CD14-positive monocyte (primary cell): ENCODE results near the gene SYTL1. TPM values are rescaled to one million over a fixed set of nuclear protein-coding genes. Genes with fewer than 3 reads are reported as not detected.
A peak's percentile ranks its signal among the peaks of the same experiment; 100 is the strongest.
"Not testable (repeated sequence)": the region's sequence is repeated elsewhere in the genome, so short reads cannot be mapped to it uniquely, and the experiment has no call there.

ENCODE experiments used
- DNase-seq, 3 donors: peaks; one replicate each; pipeline ENCODE4 v3.0.0-alpha.2; 2011 to 2022
- H2AFZ ChIP-seq: 2 replicates; pipeline ENCODE4 v1.6.0; 2012; ENCODE audit warnings: mild to moderate bottlenecking, low read depth, low read length, inconsistent platforms; ENCODE audit not compliant: insufficient read depth, poor library complexity, severe bottlenecking
- H3K27ac ChIP-seq, 2 donors: 1 replicate in 1 of 2; 2 replicates in 1 of 2; pipeline ENCODE4 v1.5.1; 2012 to 2013; ENCODE audit warnings: low read length in 2 of 2, control low read depth in 1 of 2, inconsistent platforms in 1 of 2, low read depth in 1 of 2, mild to moderate bottlenecking in 1 of 2
- H3K27me3 ChIP-seq, 2 donors: one replicate each; pipeline versions ENCODE4 v1.6.0 to v1.6.1; 2011 to 2013; ENCODE audit warnings: low read length in 2 of 2; ENCODE audit not compliant: control insufficient read depth in 2 of 2, insufficient read depth in 2 of 2
- H3K36me3 ChIP-seq, 2 donors: replicated peaks in 1 of 2; 1 replicate in 1 of 2; 2 replicates in 1 of 2; pipeline versions ENCODE4 v1.5.1 to v1.6.1; 2012 to 2013; ENCODE audit warnings: low read length in 2 of 2, control low read depth in 1 of 2, inconsistent platforms in 1 of 2, mild to moderate bottlenecking in 1 of 2; ENCODE audit not compliant: insufficient read depth in 2 of 2, control insufficient read depth in 1 of 2
- H3K4me1 ChIP-seq, 2 donors: 1 replicate in 1 of 2; 2 replicates in 1 of 2; pipeline versions ENCODE4 v1.5.1 to v1.6.1; 2012 to 2013; ENCODE audit warnings: low read length in 2 of 2, control low read depth in 1 of 2, inconsistent platforms in 1 of 2, mild to moderate bottlenecking in 1 of 2, moderate library complexity in 1 of 2; ENCODE audit not compliant: insufficient read depth in 2 of 2, control insufficient read depth in 1 of 2
- H3K4me2 ChIP-seq: replicated peaks from 2 replicates; pipeline ENCODE3; 2012; ENCODE audit warnings: low read length, moderate library complexity, mild to moderate bottlenecking; ENCODE audit not compliant: poor library complexity, severe bottlenecking; ENCODE audit errors: extremely low read depth
- H3K4me3 ChIP-seq, 3 experiments: fragments of 200-600 bp in 1 of 3; sonication (generic) in 1 of 3; replicated peaks in 1 of 3; 1 replicate in 2 of 3; 2 replicates in 1 of 3; pipeline ENCODE4 v1.5.1; 2011 to 2013; ENCODE audit warnings: low read length in 3 of 3, mild to moderate bottlenecking in 3 of 3, control low read depth in 2 of 3, low read depth in 2 of 3, inconsistent platforms in 1 of 3, moderate library complexity in 1 of 3
- H3K79me2 ChIP-seq: 2 replicates; pipeline ENCODE4 v1.6.0; 2012; ENCODE audit warnings: mild to moderate bottlenecking, control low read depth, inconsistent platforms, low read length, moderate library complexity; ENCODE audit not compliant: insufficient read depth
- H3K9ac ChIP-seq: 2 replicates; pipeline ENCODE4 v1.6.0; 2017; ENCODE audit warnings: low read length, mild to moderate bottlenecking; ENCODE audit not compliant: insufficient read depth, poor library complexity, severe bottlenecking
- H3K9me3 ChIP-seq, 2 donors: replicated peaks in 1 of 2; 1 replicate in 1 of 2; 2 replicates in 1 of 2; pipeline versions ENCODE4 v1.5.1 to v1.6.1; 2012 to 2013; ENCODE audit warnings: low read length in 2 of 2, control low read depth in 1 of 2; ENCODE audit not compliant: control insufficient read depth in 1 of 2, insufficient read depth in 1 of 2
- H4K20me1 ChIP-seq: 2 replicates; pipeline ENCODE4 v1.6.0; 2012; ENCODE audit warnings: mild to moderate bottlenecking, low read length, control low read depth, moderate library complexity; ENCODE audit not compliant: insufficient read depth
- H3K27ac Mint-ChIP-seq, 7 donors: one replicate each; pipeline ENCODE4 v1.8.0; 2020; ENCODE audit warnings: mild to moderate bottlenecking in 7 of 7, mixed read lengths in 7 of 7, moderate library complexity in 6 of 7, inconsistent platforms in 2 of 7
- H3K27me3 Mint-ChIP-seq, 3 donors: one replicate each; pipeline ENCODE4 v1.8.0; 2021 to 2022; ENCODE audit warnings: low read depth in 3 of 3, mild to moderate bottlenecking in 3 of 3, mixed read lengths in 3 of 3, moderate library complexity in 3 of 3, inconsistent platforms in 1 of 3
- H3K36me3 Mint-ChIP-seq, 2 donors: one replicate each; pipeline ENCODE4 v1.8.0; 2020; ENCODE audit warnings: mixed read lengths in 2 of 2, inconsistent platforms in 1 of 2, mild to moderate bottlenecking in 1 of 2
- H3K4me1 Mint-ChIP-seq: one replicate; pipeline ENCODE4 v1.8.0; 2020; ENCODE audit warnings: mild to moderate bottlenecking, mixed read lengths
- H3K4me3 Mint-ChIP-seq, 2 donors: one replicate each; pipeline ENCODE4 v1.8.0; 2020; ENCODE audit warnings: mild to moderate bottlenecking in 2 of 2, mixed read lengths in 2 of 2, moderate library complexity in 1 of 2
- H3K9me3 Mint-ChIP-seq, 7 donors: one replicate each; pipeline ENCODE4 v1.8.0; 2020 to 2022; ENCODE audit warnings: mixed read lengths in 7 of 7, mild to moderate bottlenecking in 6 of 7, moderate library complexity in 6 of 7, inconsistent platforms in 2 of 7
- CTCF ChIP-seq: fragments of 200-600 bp; IDR thresholded peaks from one replicate; pipeline ENCODE4 v1.8.0; 2022; ENCODE audit warnings: antibody characterized with exemption, mild to moderate bottlenecking
- WGBS: methylation state at CpG from one replicate; pipeline ENCODE4 v1.1.5; 2013; ENCODE audit warnings: missing lambda C conversion rate; ENCODE audit not compliant: insufficient coverage; 5-methylcytosine and 5-hydroxymethylcytosine counted together
- intact Hi-C, 2 donors: fragments of 100-400 bp; cut with micrococcal nuclease; formaldehyde crosslinking; loops; one replicate each; pipeline versions ENCODE4 v1.15.0 to v1.15.1; 2023
- polyA plus RNA-seq, 3 donors: library from polyadenylated mRNA; depleted of rRNA in 1 of 3; unstranded in 2 of 3; stranded (reverse) in 1 of 3; fragments of 300-500 nt in 2 of 3; fragments of >200 nt in 1 of 3; fragmentation: Illumina TruSeq in 2 of 3; gene quantifications; 1 replicate in 2 of 3; 2 replicates in 1 of 3; pipeline ENCODE4 v1.2.3, GENCODE V29; 2012 to 2021

The SYTL1 gene
- polyA plus RNA-seq, 3 donors = 26.9 to 95.8 (median 44.6) TPM

GRCh38 chr1:27383039-27383605, 41.3 kb downstream of the SYTL1 start, which contains the start of gene CD164L2:
Gene CD164L2, minus strand, starts transcription at chr1:27383333. Its CDS starts 94 bp downstream, at chr1:27383239.
- Histone ChIP-seq H3K4me1 (peaks cover 0 to 6% of the 10 kb centered on the region in 2 donors), H2AFZ (no peak within 1 kb of the TSS), H3K27ac (no peak within 1 kb of the TSS), H4K20me1 (no peaks in the 10 kb centered on the region), H3K9me3 (no peaks in the 10 kb centered on the region), H3K9ac (no peak within 1 kb of the TSS), H3K4me3 (no peak within 1 kb of the TSS), H3K36me3 (no peaks in the 10 kb centered on the region), H3K4me2 (no peak within 1 kb of the TSS), H3K27me3 (peaks cover 0 to 8% of the 10 kb centered on the region in 2 donors), H3K79me2 (no peaks in the 10 kb centered on the region)
- H3K27ac Mint-ChIP-seq = peak within 1 kb of the TSS in 1 of 7 donors; percentile 24
- H3K36me3 Mint-ChIP-seq = no peaks in the 10 kb centered on the region
- no peak for TF ChIP-seq CTCF
- H3K4me3 Mint-ChIP-seq = peak within 1 kb of the TSS in 1 of 2 donors; percentile 57
- H3K9me3 Mint-ChIP-seq = no peaks in the 10 kb centered on the region
- intact Hi-C loops = no loop called here
- no peak for DNase-seq
- WGBS = 26% methylated on average over 41 of the region's 43 CpGs
- H3K27me3 Mint-ChIP-seq = peaks cover 16 to 22% (median 18%) of the 10 kb centered on the region in 3 donors
- peaks cover 6% of the 10 kb centered on the region for H3K4me1 Mint-ChIP-seq

- H3K36me3 ChIP-seq = no peaks in the 10 kb centered on the region
- H3K79me2 ChIP-seq = no peaks in the 10 kb centered on the region
- H3K4me3 Mint-ChIP-seq = peak overlapping the region in 1 of 2 donors; percentile 57
- no peaks in the 10 kb centered on the region for H3K9me3 Mint-ChIP-seq
- DNase-seq = no peak
- intact Hi-C loops = no loop called here
- 91% methylated on average over 13 of the region's 13 CpGs for WGBS
- H3K27me3 Mint-ChIP-seq = peaks cover 16 to 23% (median 18%) of the 10 kb centered on the region in 3 donors
- H2AFZ ChIP-seq = no peak overlapping the region
- no peaks in the 10 kb centered on the region for H3K36me3 Mint-ChIP-seq
- no peak overlapping the region for H3K4me2 ChIP-seq
- no peak overlapping the region for H3K4me3 ChIP-seq
- peaks cover 0 to 8% of the 10 kb centered on the region in 2 donors for H3K27me3 ChIP-seq
- H3K27ac Mint-ChIP-seq = peak overlapping the region in 1 of 7 donors; percentile 24
- peaks cover 6% of the 10 kb centered on the region for H3K4me1 Mint-ChIP-seq
- peaks cover 0 to 6% of the 10 kb centered on the region in 2 donors for H3K4me1 ChIP-seq
- H3K9ac ChIP-seq = no peak overlapping the region
- no peak overlapping the region for H3K27ac ChIP-seq
- TF ChIP-seq CTCF = no peak
- no peaks in the 10 kb centered on the region for H4K20me1 ChIP-seq
- H3K9me3 ChIP-seq = no peaks in the 10 kb centered on the region
These were observed 41.8 kb downstream of the SYTL1 start for GRCh38 chr1:27383661-27384060.

- H3K9ac ChIP-seq, H3K36me3 Mint-ChIP-seq, H3K4me3 Mint-ChIP-seq, H3K4me1 Mint-ChIP-seq, DNase-seq, H3K27ac Mint-ChIP-seq, H3K4me3 ChIP-seq, H2AFZ ChIP-seq, H4K20me1 ChIP-seq, H3K27ac ChIP-seq, intact Hi-C loops, H3K9me3 Mint-ChIP-seq, H3K4me2 ChIP-seq, H3K36me3 ChIP-seq, H3K79me2 ChIP-seq, H3K27me3 ChIP-seq, H3K9me3 ChIP-seq, H3K4me1 ChIP-seq: not testable (repeated sequence)
- peaks cover 16 to 23% (median 21%) of the 10 kb centered on the region in 3 donors for H3K27me3 Mint-ChIP-seq
- WGBS = no CpG with 5 or more reads among the region's 3 CpGs
These were observed 43.0 kb downstream of the SYTL1 start for GRCh38 chr1:27384797-27385196.
